ENCODE measurements around the gene ARSI.

The ARSI gene

GRCh38 chr5:150309101-150309885, 6.6 kb upstream of the ARSI start:
- no peak for DNase-seq (ENCODE audit: low read depth, low spot score)

GRCh38 chr5:150307617-150308426, 5.1 kb upstream of the ARSI start:
- DNase-seq (ENCODE audit: low read depth, low spot score): no peak

- DNase-seq (ENCODE audit: low read depth, low spot score): no peak
These were observed 4.1 kb upstream of the ARSI start for GRCh38 chr5:150306775-150307174.

GRCh38 chr5:150305557-150305956, 2.9 kb upstream of the ARSI start:
- DNase-seq (ENCODE audit: low read depth, low spot score): no peak

DNA sequence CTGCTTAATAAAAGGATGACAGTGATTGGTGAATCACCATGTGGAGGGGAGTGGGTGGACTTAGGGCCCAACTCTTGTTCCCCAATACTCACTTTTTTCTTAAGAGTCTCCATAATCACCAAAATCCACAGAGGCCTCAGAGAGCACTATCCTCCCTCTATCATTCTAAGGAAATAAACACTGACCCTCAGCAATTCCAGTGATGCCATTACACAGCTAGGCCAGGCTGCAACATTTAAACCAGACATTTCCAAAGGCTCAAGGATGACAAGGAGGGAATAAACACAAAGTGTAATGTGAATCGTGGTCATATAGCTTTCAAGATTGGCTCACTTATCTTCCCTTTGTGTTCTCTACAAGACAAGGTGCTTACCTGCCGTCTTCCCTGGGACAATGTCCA, 2.4 kb upstream of the ARSI start:
- no peak for DNase-seq (ENCODE audit: low read depth, low spot score)

DNA sequence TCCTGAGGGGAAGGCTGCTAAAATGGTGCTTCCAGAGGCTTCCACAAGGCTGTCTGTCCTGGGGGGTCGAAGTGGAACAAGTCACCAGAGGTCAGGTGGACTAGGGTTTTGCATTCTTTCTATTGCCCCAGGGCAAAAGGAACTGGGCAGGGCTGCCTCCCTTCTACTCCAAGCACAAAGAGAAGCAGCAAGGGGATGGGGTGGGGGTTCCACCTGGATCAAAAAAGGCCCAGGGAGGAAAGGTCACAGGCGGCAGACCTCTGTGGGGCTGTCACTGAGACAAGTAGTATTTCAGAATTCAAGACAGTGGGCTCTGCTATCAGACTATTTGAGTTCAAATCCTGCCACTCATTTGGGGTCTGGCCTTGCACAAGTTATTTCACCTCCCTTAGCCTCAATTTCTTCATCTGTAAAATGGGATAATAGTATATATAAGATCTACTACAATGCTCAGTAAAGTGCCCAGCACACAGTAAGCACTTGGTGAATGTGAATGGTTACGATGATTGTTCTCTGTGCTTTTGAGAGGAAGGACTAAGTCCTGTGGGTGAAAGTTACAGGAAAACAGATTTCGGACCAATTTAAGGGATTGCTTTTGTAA, 1.9 kb upstream of the ARSI start:
- DNase-seq (ENCODE audit: low read depth, low spot score): no peak

GRCh38 chr5:150303660-150304386, 1.1 kb upstream of the ARSI start:
- DNase-seq (ENCODE audit: low read depth, low spot score): no peak

DNA sequence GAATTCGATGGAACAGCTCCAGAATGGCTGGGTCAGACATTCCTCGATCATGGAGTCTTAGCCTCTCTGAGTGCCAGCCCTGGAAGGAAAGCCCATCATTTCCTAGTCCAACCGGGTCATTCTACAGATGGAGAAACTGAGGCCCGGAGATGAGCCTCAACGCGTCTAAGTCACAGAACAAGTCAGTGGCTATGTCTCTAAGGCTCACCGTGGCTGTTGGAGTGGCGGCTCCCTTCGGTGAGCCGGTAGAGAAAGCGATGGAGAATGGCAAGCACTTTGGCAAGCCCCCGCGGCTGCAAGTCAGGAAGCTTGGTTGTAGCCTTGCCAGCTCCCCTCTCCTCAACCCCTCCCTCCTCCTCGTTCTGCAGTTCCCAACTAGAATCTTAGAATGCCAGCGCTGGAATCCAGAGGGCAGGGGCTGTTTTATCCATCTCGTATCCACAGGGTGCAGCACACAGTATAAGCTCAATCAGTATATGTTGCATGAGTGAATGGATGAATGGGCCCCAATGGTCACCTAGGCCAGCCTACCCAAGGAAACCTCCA, 438 bp upstream of the ARSI start:
- DNase-seq (ENCODE audit: low read depth, low spot score): no peak

DNA sequence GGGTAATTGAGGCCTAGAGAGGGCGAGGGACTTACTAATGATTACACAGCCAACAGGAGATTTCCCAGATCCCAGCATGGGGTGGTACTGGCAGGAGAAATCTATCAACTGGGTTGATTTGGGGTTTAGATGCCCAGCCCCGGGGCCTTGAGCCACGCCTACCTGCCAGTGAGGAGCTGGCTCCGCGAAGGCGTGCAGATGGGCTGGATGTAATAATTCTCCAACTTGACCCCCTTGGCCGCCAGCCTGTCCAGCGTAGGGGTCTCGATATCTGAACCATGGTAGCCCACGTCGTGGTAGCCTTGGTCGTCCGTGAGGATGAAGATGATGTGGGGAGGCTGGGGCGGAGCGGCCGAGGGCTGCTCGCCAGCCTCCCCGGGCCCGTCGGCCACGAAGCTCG, 804 bp downstream of the ARSI start:
- DNase-seq (ENCODE audit: low read depth, low spot score): no peak

GRCh38 chr5:150301170-150301505, 1.6 kb downstream of the ARSI start:
- DNase-seq (ENCODE audit: low read depth, low spot score): no peak

- DNase-seq (ENCODE audit: low read depth, low spot score): no peak
These were observed 2.1 kb downstream of the ARSI start for GRCh38 chr5:150300496-150301169.

DNA sequence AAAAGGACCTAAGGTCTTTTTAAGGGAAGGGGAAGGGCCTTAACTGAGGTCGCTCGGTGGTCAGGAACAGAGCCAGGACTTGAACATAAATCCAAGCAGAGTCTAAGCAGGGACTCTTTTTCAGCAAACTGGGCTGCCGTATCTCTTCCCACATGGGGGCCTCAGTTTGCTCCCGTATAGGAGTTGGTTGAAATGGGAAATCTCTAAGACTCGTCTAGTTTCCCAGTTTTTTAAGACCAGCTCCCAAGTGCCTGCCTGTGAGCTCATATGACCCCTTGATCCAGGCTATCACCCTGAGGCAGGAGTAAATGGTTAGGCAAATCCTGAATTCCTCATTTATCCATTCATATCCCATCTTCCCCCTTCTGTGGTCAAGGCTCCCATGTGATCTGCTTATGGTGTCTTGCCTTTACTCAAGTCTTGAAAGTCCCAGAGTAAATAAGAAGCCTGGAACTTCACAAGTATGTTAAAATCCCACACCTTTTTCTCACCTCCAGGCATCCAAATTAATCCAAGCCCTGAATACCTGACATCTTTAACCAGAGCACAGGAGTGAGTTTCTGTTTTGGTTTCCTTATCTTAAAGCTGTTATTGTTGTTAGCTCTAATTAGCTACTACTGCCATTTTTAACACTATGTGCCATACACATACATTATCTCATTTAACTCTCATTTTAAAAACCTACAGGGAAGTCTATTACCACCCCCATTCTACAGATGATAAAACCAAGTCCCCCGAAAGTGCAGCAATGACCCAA, 3.0 kb downstream of the ARSI start:
- DNase-seq (ENCODE audit: low read depth, low spot score): no peak

DNA sequence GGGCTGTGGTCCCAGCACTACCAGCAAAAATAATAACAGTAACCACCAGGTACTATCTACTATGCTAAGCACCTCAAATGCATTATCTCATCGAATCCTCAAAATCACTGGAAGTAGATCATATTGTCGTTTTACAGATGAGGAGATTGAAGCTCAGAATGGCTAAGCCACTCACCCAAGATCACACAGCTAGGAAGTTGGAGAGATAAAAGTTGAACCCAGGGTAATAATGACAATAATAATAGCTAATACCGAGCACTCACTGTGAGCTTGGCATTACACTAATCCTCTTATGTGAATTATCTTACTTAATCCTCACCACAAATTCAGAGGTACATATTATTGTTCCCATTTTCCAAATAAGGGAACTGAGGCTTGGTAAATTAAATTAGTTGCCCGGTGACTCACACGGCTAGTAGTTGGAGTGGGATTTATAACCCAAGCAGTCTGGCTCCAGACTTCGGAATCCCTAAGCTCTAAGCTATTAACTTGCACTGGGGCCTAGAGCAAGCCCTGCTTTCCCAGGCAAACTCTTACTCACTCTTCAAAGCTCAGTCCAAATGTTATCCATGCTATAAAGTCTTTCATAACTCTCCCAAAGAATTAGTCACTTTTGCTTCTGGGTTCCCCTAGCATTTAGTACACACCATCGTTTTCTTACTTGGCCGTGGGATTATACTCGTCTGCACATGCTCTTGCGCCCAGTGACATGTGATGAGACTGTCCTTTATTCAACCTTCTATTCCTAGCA, 3.8 kb downstream of the ARSI start:
- no peak for DNase-seq (ENCODE audit: low read depth, low spot score)

DNA sequence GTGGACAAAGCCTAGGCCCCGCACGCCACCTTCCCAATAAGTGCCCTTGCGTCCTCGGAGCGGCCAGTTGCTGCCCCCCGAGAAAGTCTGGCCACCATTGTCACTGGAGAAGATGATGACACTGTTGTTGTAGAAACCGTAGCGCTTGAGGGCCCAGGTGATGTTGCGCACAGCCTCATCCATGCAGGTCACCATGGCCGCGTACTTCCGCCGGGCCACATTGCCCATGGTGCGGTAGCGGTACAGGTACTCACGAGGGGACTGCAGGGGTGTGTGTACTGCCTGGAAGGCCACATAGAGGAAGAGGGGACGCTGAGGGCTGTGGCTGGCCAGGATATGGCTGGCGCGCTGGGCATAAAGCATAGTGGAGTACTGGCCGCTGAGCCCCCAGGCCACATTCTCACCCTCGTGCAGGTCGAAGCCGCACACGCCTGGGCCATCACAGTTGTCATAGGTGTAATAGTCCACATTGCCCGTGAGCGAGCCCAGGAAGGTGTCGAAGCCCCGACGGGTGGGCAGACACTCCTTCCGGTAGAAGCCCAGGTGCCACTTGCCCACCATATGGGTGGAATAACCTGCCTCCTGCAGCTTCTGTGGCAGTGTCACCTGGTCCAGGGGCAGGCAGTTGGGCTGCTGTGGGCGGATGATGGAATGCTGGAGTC, 4.6 kb downstream of the ARSI start:
- no peak for DNase-seq (ENCODE audit: low read depth, low spot score)

DNA sequence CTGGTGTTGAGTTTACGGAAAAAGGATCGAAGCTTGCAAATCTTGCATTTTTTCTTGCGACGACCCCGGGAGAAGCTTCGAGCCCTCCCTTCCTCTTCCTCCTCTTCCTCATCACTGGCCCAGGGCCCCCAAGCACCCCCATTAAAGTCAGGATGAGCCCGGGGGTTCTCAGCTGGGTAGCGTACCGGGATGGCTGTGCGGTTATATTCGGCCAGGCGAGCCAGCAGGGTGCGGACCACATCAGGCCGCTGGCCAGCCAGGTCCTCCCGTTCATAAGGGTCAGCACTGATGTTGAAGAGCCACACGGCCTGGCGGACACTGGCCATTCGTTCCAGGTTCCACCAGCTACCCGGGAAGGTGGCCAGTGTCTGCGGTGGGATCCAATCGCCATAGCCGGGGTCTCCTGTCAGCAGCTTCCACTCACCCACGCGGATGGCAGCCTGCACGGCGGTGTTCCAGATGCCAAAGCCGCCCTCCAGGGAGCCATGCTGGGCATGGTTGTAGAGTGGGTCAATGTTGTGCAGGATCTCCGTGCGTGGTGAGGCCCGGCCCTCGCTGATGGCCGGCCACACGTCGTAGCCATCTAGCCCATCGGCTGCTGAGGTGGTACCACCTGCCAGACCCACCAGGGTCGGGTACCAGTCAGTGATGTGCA, 5.3 kb downstream of the ARSI start:
- DNase-seq (ENCODE audit: low read depth, low spot score): no peak

DNA sequence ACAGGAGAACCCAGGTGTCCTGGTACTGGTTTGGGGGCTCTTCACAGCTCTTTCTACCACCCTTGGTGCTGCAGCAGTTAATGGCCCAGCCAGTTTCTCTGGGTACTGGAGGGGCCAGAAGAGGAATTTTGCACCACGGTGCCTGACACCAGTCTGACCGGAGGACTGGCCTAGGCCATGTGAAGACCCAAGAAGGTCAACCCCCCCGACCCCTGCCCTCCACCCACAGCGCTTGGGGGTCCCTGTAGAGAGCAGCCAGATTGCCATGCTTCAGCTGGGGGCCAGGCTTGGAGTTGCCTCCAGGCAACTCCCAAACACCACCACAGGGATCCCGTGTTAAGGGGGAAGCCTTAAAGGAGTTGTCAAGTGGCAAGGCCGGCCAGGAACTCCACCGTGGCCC, 6.2 kb downstream of the ARSI start:
- no peak for DNase-seq (ENCODE audit: low read depth, low spot score)

DNA sequence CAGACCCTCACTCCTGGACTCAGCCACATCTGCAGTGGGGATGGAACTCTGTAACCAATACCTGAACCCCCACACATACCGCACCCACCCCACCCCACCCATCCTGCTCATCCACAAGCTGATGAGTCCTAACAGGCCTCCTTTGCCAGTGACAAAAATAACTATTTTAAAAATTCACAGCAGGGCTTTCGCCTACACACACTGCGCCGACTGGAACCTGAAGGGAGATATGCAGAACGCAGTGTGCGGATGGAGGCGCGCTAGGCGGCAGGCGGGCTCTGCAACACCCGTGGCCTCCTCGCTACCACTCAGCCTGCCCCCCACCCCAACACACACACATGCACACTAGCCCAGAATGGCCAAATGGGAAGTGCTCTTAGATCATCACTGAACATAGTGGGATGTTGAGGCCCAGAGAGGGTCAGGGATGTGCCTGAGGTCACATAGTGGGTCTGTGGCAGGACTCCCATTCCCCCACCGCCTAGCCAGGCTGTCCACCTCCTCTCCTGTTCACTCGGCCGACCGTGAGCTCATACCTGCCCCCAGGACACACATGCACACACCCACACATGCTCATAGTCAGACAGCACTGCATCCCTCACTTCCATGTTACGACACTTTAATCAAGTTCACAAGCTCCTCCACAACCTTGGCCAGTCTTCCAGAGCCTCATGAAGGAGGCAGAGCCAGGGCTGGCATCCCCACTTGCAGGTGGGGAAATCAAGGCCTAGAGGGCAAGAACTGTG, 6.8 kb downstream of the ARSI start:
- no peak for DNase-seq (ENCODE audit: low read depth, low spot score)

GRCh38 chr5:150295172-150295634, 7.5 kb downstream of the ARSI start:
- no peak for DNase-seq (ENCODE audit: low read depth, low spot score)
